Measurements from ENCODE around the gene COQ8B.

COQ8B gene

DNA sequence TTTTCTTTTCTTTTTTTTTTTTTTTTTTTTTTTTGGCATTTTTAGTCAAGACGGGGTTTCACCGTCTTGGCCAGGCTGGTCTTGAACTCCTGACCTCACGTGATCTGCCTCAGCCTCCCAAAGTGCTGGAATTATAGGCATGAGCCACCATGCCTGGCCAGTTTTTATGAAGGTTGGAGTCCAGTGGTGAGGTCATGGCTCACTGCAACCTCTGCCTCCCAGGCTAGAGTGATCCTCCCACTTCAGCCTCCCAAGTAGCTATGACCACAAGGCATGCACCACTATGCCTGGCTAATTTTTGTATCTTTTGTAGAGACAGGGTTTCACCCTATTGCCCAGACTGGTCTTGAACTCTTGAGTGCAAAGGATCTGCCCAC, 38.5 kb upstream of the COQ8B start:
- Histone ChIP-seq H3K36me3 (ENCODE audit: control insufficient read depth, insufficient read depth, low read length) (peaks cover 40% of the 10 kb centered on the region), H3K4me3 (ENCODE audit: insufficient read depth, low read depth, low read length, poor library complexity, severe bottlenecking) (peak overlapping the region; percentile 13), H3K4me1 (ENCODE audit: control insufficient read depth, insufficient read depth, low read length, poor library complexity, severe bottlenecking) (peaks cover 42% of the 10 kb centered on the region), H3K9me3 (ENCODE audit: control insufficient read depth, low read length) (no peaks in the 10 kb centered on the region), H3K27me3 (replicated peaks; ENCODE audit: control insufficient read depth, insufficient read depth, low read length, poor library complexity, severe bottlenecking) (no peaks in the 10 kb centered on the region), H3K27ac (ENCODE audit: insufficient read depth, low read length, poor library complexity, severe bottlenecking) (peak overlapping the region; percentile 45)
- DNase-seq, result no peak

DNA sequence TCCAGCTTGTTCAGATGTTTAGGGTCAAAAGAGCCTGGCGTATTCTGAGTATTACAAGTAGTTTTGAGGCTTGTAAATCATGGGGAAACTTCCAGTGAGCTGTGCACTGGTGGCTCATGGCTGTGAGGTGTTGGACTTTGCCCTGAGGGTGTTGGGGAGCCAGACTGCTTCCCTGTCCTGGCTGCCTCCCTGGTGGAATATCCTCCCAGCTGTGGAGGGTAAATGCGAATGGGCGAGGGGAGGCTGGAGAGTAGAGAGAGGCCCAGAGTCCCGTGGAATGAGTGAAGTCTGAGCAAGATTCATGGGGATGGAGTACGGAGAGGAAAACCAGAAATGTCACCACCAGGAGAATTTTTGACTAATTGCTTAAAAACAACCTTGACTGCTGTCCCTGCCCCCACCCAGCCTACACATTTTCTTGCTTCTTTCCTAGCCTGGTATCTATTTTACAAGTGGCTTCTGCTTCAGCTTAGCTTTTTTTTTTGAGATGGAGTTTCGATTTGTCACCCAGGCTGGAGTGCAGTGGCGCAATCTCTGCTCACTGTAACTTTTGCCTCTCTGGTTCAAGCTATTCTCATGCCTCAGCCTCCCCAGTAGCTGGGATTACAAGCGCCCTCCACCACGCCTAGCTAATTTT, 38.0 kb upstream of the COQ8B start:
- Histone ChIP-seq H3K4me1 (ENCODE audit: control insufficient read depth, insufficient read depth, low read length, poor library complexity, severe bottlenecking) (peaks cover 47% of the 10 kb centered on the region), H3K9me3 (ENCODE audit: control insufficient read depth, low read length) (no peaks in the 10 kb centered on the region), H3K27ac (ENCODE audit: insufficient read depth, low read length, poor library complexity, severe bottlenecking) (peak overlapping the region; percentile 45), H3K4me3 (ENCODE audit: insufficient read depth, low read depth, low read length, poor library complexity, severe bottlenecking) (peak overlapping the region; percentile 13), H3K36me3 (ENCODE audit: control insufficient read depth, insufficient read depth, low read length) (peaks cover 35% of the 10 kb centered on the region), H3K27me3 (replicated peaks; ENCODE audit: control insufficient read depth, insufficient read depth, low read length, poor library complexity, severe bottlenecking) (no peaks in the 10 kb centered on the region)
- no peak for DNase-seq

DNA sequence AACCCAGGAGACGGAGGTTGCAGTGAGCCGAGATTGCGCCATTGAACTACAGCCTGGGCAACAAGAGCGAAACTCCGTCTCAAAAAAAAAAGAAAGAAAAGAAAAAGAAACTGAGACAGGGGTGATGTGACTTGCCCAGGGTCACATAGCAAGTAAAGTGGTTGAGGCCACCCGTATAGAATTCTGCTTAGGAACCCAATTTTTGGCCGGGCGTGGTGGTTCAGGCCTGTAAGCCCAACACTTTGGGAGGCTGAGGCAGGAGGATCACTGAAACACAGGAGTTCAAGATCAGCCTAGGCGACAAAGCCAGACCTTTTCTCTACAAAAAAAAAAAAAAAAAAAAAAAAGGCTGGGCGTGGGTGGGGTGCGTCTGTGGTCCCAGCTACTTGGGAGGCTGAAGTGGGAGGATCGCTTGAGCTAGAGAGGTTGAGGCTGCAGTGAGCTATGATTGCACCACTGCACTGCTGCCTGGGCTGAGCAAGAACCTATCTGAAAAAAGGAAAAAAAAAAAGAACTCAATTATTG, 35.6 kb upstream of the COQ8B start:
- Histone ChIP-seq H3K4me3 (ENCODE audit: insufficient read depth, low read depth, low read length, poor library complexity, severe bottlenecking) (peak overlapping the region; percentile 76), H3K27me3 (replicated peaks; ENCODE audit: control insufficient read depth, insufficient read depth, low read length, poor library complexity, severe bottlenecking) (no peaks in the 10 kb centered on the region), H3K9me3 (ENCODE audit: control insufficient read depth, low read length) (no peaks in the 10 kb centered on the region), H3K4me1 (ENCODE audit: control insufficient read depth, insufficient read depth, low read length, poor library complexity, severe bottlenecking) (peaks cover 48% of the 10 kb centered on the region), H3K36me3 (ENCODE audit: control insufficient read depth, insufficient read depth, low read length) (peaks cover 16% of the 10 kb centered on the region), H3K27ac (ENCODE audit: insufficient read depth, low read length, poor library complexity, severe bottlenecking) (peak overlapping the region; percentile 89)
- no peak for DNase-seq

DNA sequence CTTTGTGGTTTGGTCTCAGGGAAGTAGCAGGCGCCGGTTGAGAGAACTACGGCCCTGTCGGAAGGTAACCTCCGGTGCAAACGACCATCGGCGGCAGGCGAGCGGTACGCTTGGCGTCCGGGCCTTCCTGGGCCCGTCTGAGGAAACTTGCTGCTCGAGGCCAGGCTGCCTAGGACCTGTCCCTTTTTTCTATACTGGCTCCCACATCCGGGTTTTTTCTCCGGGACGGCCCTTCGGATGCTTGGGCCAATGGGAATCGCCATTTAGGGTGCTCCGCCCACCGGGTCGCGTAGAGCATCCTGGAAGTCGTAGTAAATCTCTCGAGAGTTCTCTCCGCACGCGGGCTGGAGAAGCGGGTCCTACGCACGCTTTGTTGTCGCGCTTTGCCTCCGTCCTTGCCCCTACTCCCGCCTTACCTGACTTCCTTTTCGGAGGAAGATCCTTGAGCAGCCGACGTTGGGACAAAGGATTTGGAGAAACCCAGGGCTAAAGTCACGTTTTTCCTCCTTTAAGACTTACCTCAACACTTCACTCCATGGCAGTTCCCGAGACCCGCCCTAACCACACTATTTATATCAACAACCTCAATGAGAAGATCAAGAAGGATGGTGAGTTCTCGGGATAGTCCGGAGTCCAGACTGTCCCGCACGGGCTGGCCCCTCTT, 34.3 kb upstream of the COQ8B start, which contains the start of gene SNRPA:
Gene SNRPA (plus strand): TSS at position 330 of the 664 bp plus-strand sequence. CDS start 206 bp downstream, at position 536.
- peak; percentile 90 to 94 (median 94) for DNase-seq
- Histone ChIP-seq H3K4me3 (ENCODE audit: insufficient read depth, low read depth, low read length, poor library complexity, severe bottlenecking) (peak within 1 kb of the TSS; percentile 76), H3K36me3 (ENCODE audit: control insufficient read depth, insufficient read depth, low read length) (peaks cover 7% of the 10 kb centered on the region), H3K27me3 (replicated peaks; ENCODE audit: control insufficient read depth, insufficient read depth, low read length, poor library complexity, severe bottlenecking) (no peaks in the 10 kb centered on the region), H3K27ac (ENCODE audit: insufficient read depth, low read length, poor library complexity, severe bottlenecking) (peak within 1 kb of the TSS; percentile 89), H3K9me3 (ENCODE audit: control insufficient read depth, low read length) (no peaks in the 10 kb centered on the region), H3K4me1 (ENCODE audit: control insufficient read depth, insufficient read depth, low read length, poor library complexity, severe bottlenecking) (peaks cover 40% of the 10 kb centered on the region)

DNA sequence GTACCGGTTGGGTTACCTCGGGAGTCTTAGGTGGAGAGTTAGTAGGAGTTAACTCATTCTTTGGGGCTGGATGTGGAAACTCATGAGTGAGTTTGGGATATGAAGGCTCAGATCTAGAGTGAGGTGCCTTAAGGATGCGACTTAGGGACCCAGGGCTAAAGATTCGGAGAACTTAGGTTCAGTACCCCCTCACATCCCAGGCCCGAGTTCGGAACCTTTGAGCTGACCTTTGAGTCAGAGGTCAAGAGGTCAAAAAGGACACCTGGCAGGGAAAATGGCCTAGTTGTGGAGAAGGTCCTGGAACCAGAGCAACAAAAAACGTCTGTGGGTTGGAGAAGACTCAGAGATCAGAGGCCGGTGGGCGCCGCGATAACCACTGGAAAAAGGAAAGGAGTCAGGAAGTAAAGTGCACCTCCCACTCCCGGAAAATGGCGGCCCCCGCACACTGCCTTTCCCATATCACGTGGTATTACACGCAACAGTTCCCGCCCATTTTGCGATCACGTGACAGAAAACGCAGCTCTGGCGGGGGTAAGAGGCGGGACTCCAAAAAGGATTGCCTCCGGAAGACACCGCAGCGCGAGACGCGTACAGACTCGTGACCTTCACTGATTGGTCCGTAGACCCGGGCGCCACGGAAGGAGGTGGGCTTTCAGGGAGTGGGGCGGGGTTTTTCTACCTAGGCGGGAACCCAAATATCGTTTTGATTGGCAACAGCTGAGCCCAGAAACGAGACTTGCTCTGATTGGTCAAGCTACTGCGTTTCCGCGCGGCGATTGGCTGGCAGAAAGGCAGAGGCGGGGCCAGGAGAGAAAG, 33.6 kb upstream of the COQ8B start, which contains the start of gene ACTMAP:
Gene ACTMAP (minus strand): TSS at position 420 of the 816 bp plus-strand sequence. CDS start 674 bp downstream, outside the sequence.
- Histone ChIP-seq H3K4me1 (ENCODE audit: control insufficient read depth, insufficient read depth, low read length, poor library complexity, severe bottlenecking) (peaks cover 33% of the 10 kb centered on the region), H3K27ac (ENCODE audit: insufficient read depth, low read length, poor library complexity, severe bottlenecking) (peak within 1 kb of the TSS; percentile 89), H3K36me3 (ENCODE audit: control insufficient read depth, insufficient read depth, low read length) (no peaks in the 10 kb centered on the region), H3K4me3 (ENCODE audit: insufficient read depth, low read depth, low read length, poor library complexity, severe bottlenecking) (peak within 1 kb of the TSS; percentile 76), H3K9me3 (ENCODE audit: control insufficient read depth, low read length) (no peaks in the 10 kb centered on the region), H3K27me3 (replicated peaks; ENCODE audit: control insufficient read depth, insufficient read depth, low read length, poor library complexity, severe bottlenecking) (no peaks in the 10 kb centered on the region)
- peak; percentile 99 to 100 (median 100) for DNase-seq

DNA sequence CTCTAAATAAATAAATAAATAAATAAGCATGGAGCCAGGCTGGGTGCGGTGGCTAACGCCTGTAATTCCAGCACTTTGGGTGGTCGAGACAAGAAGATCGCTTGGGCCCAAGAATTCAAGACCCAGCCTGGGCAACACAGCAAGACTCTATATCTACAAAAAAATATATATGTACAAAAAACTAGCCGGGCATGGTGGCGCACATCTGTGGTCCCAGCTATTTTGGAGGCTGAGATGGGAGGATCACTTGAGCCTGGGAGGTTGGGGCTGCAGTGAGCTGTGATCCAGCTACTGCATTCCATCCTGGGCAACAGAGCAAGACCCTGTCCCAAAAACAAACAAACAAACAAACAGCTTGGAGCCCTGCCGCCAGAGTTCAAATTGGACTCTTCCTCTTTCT, 30.9 kb upstream of the COQ8B start:
- DNase-seq, result no peak
- Histone ChIP-seq H3K36me3 (ENCODE audit: control insufficient read depth, insufficient read depth, low read length) (no peaks in the 10 kb centered on the region), H3K27me3 (replicated peaks; ENCODE audit: control insufficient read depth, insufficient read depth, low read length, poor library complexity, severe bottlenecking) (no peaks in the 10 kb centered on the region), H3K27ac (ENCODE audit: insufficient read depth, low read length, poor library complexity, severe bottlenecking) (no peak overlapping the region), H3K4me3 (ENCODE audit: insufficient read depth, low read depth, low read length, poor library complexity, severe bottlenecking) (no peak overlapping the region), H3K4me1 (ENCODE audit: control insufficient read depth, insufficient read depth, low read length, poor library complexity, severe bottlenecking) (peaks cover 16% of the 10 kb centered on the region), H3K9me3 (ENCODE audit: control insufficient read depth, low read length) (no peaks in the 10 kb centered on the region)

DNA sequence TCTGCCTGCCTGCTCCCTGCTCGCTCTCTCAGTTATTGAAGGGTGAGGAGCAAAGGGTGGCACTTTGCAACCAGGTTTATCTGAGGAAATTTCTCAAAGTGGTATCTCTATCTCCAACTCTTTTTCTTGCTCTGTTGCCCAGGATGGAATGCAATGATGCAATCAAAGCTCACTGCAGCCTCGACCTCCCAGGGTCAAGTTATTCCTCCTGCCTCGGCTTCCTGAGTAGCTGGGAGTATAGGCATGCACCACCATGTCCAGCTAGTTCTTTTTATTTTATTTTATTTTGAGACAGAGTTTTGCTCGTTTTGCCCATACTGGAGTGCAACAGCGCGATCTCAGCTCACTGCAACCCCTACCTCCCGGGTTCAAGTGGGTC, 28.7 kb upstream of the COQ8B start:
- no peaks in the 10 kb centered on the region for H3K27me3 ChIP-seq (replicated peaks; ENCODE audit: control insufficient read depth, insufficient read depth, low read length, poor library complexity, severe bottlenecking)
- DNase-seq, result no peak
- no peaks in the 10 kb centered on the region for H3K36me3 ChIP-seq (ENCODE audit: control insufficient read depth, insufficient read depth, low read length)
- peaks cover 6% of the 10 kb centered on the region for H3K4me1 ChIP-seq (ENCODE audit: control insufficient read depth, insufficient read depth, low read length, poor library complexity, severe bottlenecking)
- H3K9me3 ChIP-seq (ENCODE audit: control insufficient read depth, low read length), result no peaks in the 10 kb centered on the region
- H3K27ac ChIP-seq (ENCODE audit: insufficient read depth, low read length, poor library complexity, severe bottlenecking), result no peak overlapping the region
- no peak overlapping the region for H3K4me3 ChIP-seq (ENCODE audit: insufficient read depth, low read depth, low read length, poor library complexity, severe bottlenecking)

DNA sequence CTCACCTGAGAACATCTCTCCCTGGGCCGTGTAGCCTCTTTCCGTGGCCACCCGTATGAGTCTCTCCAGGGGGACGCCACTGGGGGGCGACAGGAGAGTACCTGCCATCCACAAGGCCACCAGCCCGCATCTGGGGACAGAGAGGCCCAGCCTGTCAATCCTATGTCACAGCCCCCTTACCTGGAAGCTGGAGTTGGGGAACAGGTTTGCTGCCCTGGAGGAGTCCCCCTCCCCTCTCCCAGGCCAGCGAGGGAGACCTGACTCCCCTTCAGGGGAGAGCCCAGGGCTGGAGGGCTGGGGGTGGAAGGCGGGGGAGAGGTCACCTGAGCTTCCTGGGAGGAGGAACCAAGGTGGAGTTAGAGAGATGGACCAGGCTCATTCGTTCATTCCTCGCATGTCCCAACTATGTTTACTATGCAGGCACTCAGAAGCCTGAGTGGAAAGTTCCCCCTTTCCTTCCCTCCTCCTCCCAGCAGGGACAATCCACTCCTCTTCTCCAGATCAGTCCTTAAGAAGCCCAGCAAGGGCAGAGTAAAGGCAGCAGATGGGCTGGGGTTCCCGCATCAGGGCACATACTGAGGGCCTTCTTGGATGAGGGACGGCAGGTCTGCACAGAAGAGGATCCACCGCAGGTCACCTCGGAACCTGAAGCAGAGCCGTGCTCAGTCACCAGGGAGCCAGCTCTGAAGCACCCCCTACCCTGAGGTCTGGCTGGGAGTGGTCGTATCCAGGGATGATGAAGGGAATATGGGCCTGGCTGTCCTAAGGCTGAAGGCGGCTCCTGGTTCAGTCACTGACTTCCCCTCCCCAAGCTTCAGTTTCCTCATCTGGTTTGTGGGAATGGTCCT, 28.1 kb upstream of the COQ8B start:
- DNase-seq, result no peak
- Histone ChIP-seq H3K4me1 (ENCODE audit: control insufficient read depth, insufficient read depth, low read length, poor library complexity, severe bottlenecking) (peaks cover 2% of the 10 kb centered on the region), H3K9me3 (ENCODE audit: control insufficient read depth, low read length) (no peaks in the 10 kb centered on the region), H3K27ac (ENCODE audit: insufficient read depth, low read length, poor library complexity, severe bottlenecking) (no peak overlapping the region), H3K4me3 (ENCODE audit: insufficient read depth, low read depth, low read length, poor library complexity, severe bottlenecking) (no peak overlapping the region), H3K36me3 (ENCODE audit: control insufficient read depth, insufficient read depth, low read length) (peaks cover 3% of the 10 kb centered on the region), H3K27me3 (replicated peaks; ENCODE audit: control insufficient read depth, insufficient read depth, low read length, poor library complexity, severe bottlenecking) (no peaks in the 10 kb centered on the region)

DNA sequence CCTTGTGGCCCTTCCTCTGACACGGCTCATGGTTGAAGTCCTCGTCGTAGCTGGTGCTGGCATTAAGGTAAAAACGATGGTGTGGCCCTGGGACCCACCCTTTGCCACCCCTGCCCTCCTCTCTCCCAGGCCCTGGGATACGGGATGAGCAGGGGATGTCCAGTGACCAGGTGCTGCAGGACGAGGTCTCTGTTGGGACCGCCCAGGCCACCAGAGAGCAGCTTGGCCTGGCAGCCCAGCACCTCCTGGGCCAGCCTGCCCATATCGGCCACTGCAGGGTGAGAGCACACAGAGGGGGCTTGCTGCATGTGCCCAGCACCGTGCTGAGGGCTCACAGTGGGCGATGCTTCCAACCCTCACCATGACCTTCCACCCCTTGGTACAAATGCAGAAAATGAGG, 27.2 kb upstream of the COQ8B start:
- Histone ChIP-seq H3K4me1 (ENCODE audit: control insufficient read depth, insufficient read depth, low read length, poor library complexity, severe bottlenecking) (no peaks in the 10 kb centered on the region), H3K27me3 (replicated peaks; ENCODE audit: control insufficient read depth, insufficient read depth, low read length, poor library complexity, severe bottlenecking) (no peaks in the 10 kb centered on the region), H3K27ac (ENCODE audit: insufficient read depth, low read length, poor library complexity, severe bottlenecking) (no peak overlapping the region), H3K9me3 (ENCODE audit: control insufficient read depth, low read length) (no peaks in the 10 kb centered on the region), H3K4me3 (ENCODE audit: insufficient read depth, low read depth, low read length, poor library complexity, severe bottlenecking) (no peak overlapping the region), H3K36me3 (ENCODE audit: control insufficient read depth, insufficient read depth, low read length) (peaks cover 3% of the 10 kb centered on the region)
- no peak for DNase-seq
